ENCODE measurements around the gene RNF44. TPM values are rescaled to one million over a fixed set of nuclear protein-coding genes. Genes with fewer than 3 reads are reported as not detected.

RNF44 gene
- 12.6 and 26.1 TPM in 2 replicates for total RNA-seq

DNA sequence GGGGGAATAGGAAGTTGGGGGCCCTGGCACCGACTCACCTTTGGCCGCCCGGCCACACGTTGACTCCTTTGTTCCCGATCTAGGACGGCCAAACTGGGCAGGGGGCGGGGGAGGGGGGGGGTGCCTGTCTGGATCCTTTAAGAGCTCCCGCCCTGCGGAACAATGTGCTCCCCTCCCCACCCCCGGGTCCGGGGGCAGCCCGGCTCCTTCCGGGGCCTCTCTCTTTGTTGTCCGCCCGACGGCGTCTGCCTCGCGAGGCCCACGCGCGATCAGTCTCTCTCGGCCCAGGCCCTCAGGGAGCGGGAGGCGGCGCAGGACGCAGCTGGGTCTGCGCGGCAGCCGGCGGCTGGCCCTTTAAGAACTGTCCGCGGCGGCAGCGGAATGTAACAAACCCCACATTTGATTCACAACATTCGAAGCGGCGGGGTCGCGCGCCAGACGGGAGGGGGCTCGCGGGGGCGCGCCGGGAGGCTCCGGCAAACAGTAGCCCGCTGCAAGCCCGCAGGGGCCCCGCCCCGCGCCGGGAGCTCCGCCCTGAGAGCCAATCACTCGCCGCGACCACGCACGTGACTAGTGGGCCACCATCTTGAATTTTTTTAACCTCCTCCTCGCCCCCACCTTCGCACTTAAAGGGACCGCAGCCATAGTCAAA, at the start of gene RNF44:
Gene RNF44 (minus strand): TSS at position 501 of the 652 bp plus-strand sequence. CDS start 4,930 bp downstream, outside the sequence.
- DNase-seq (ENCODE audit: extremely low read depth, low read depth, low spot score), result peak; percentile 75

DNA sequence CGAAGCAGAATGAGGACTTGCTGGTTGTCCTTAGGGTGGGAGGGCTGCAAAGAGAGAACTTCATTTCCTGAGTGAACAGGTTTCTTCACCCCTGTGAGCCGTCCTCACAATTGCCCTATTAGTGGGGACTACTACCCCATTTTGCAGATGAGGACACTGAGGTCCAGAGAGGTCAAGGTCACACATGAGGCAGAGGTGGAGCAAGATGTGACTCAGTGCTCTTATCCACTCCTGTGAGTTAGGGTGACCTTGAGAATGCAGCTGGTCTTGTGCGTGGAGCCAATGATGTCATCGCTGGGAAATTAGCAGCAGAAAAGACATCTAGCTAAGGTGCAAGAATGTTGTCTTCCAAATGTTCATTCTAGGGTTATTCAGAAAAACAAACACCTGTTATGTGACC, 45.9 kb upstream of the RNF44 start:
- DNase-seq (ENCODE audit: extremely low read depth, low read depth, low spot score), result no peak

DNA sequence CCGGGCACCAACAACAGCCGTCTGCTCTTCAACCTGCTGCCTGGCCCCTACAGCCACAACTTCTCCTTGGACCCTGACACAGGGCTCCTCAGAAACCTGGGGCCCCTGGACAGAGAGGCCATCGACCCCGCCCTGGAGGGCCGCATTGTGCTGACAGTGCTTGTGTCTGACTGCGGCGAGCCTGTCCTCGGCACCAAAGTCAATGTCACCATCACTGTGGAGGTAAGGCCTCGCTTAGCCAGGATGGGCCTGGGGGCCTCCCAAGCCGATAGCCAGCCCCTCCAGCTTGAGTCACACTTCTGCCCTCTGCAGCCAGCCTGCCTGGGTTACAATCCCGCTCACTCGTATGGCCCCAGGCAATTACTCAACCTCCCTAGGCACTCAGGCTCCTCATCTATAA, 44.2 kb upstream of the RNF44 start:
- DNase-seq (ENCODE audit: extremely low read depth, low read depth, low spot score), result no peak

GRCh38 chr5:176579323-176579722, 42.1 kb upstream of the RNF44 start:
- no peak for DNase-seq (ENCODE audit: extremely low read depth, low read depth, low spot score)

GRCh38 chr5:176578391-176578808, 41.2 kb upstream of the RNF44 start:
- DNase-seq (ENCODE audit: extremely low read depth, low read depth, low spot score), result no peak

DNA sequence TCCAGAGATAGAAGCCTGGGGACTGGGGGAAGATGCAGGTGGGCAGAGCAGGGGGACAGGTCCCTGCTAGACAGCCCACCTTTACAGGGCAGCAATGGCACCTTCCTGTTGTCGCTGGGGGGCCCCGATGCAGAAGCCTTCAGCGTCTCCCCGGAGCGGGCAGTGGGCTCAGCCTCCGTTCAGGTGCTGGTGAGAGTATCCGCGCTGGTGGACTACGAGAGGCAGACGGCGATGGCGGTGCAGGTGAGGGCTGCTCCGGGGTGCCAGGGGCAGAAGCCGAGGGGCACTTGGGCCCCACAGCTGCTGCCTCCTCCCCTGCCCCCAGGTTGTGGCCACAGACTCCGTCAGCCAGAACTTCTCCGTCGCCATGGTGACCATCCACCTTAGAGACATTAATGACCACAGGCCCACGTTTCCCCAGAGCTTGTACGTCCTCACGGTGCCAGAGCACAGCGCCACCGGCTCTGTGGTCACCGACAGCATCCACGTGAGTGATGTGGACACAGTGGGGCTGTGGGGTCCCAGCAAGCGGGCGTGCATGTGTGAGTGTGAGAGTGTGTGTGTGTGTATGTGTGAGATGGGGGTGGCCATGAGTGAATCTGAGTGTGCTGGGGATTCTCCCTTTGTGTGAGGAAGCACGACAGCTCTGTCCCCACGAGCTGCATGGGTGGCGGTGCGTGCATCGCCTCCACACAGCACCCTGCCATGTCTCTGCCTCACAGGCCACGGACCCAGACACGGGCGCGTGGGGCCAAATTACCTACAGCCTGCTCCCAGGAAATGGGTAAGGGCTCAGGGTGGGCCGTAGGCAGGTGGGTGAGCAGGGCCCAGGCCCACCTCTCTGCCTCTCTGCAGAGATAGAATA, 40.3 kb upstream of the RNF44 start:
- no peak for DNase-seq (ENCODE audit: extremely low read depth, low read depth, low spot score)

DNA sequence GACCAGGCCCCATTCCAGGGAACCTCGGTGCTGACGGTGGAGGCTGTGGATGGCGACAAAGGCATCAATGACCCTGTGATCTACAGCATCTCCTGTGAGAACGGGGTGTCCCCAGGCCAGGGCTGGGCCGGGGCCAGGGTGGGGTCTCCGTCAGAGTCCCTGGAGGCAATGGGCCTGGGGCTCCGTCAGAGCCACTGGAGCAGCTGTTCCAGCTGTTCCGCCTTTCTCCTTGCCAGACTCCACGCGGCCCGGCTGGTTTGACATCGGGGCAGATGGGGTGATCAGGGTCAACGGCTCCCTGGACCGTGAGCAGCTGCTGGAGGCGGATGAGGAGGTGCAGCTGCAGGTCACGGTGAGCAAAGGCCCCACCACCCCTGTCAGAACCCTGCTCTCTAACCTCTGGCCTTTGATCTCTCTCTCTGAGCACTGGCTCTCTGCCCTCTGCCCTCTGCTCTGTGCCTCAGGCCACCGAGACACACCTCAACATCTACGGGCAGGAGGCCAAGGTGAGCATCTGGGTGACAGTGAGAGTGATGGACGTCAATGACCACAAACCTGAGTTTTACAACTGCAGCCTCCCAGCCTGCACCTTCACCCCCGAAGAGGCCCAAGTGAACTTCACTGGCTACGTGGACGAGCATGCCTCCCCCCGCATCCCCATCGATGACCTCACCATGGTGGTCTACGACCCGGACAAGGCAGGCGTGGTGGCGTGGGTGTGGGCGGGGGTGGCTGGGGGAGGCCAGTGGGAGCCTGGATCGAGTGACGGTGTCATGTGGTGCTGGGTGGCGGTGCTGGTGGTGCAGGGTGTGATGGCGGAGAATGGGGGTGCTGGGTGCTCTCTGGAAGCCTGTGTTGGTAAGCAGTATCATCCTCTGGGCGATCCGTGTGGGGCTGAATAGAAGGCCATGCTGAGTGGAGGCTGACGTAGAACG, 38.6 kb upstream of the RNF44 start:
- no peak for DNase-seq (ENCODE audit: extremely low read depth, low read depth, low spot score)

DNA sequence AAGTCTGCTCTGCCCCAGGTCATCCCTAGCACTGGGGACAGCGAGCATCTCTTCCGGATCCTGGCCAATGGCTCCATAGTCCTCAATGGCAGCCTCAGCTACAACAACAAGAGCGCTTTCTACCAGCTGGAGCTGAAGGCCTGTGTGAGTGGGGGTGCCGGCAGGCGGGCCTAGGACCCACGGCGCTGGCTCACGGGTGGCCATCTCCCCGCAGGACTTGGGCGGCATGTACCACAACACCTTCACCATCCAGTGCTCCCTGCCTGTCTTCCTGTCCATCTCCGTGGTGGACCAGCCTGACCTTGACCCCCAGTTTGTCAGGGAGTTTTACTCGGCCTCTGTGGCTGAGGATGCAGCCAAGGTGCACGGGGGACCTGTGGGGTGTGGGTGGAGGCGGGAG, 37.9 kb upstream of the RNF44 start:
- no peak for DNase-seq (ENCODE audit: extremely low read depth, low read depth, low spot score)

GRCh38 chr5:176574297-176574591, 37.0 kb upstream of the RNF44 start:
- DNase-seq (ENCODE audit: extremely low read depth, low read depth, low spot score), result no peak

- DNase-seq (ENCODE audit: extremely low read depth, low read depth, low spot score), result no peak
Observed at GRCh38 chr5:176573564-176574296, 36.5 kb upstream of the RNF44 start.

- no peak for DNase-seq (ENCODE audit: extremely low read depth, low read depth, low spot score)
Observed at GRCh38 chr5:176570044-176570443, 32.8 kb upstream of the RNF44 start.

GRCh38 chr5:176568657-176569056, 31.5 kb upstream of the RNF44 start:
- no peak for DNase-seq (ENCODE audit: extremely low read depth, low read depth, low spot score)

DNA sequence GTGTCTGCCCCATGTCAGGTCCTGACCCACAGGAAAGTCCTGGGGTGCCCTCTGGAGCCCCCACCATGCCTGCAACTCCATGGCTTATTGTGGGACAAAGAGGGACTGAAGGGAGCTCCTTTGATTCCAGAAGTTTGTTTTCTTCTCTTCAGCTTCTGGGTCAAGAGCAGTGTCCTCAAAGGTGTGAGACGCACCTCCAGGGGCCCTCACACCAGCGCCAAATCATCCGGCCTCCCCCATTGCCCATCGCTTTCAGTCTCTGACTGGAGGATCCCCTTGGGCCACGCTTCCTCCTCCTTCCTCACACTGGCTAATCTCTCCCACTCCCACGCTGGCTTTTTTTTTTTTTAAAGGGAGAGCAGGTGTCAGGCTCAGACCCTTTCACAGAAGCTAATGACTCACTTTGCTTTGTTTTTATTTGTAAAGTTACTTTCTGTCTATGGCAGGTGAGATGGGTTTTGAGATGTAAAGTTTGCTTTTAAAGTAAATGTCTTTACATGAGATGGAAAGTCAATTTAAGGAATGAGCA, 28.6 kb upstream of the RNF44 start:
- no peak for DNase-seq (ENCODE audit: extremely low read depth, low read depth, low spot score)

- DNase-seq (ENCODE audit: extremely low read depth, low read depth, low spot score), result no peak
Observed at GRCh38 chr5:176564002-176564401, 26.8 kb upstream of the RNF44 start.

GRCh38 chr5:176562189-176562588, 25.0 kb upstream of the RNF44 start:
- DNase-seq (ENCODE audit: extremely low read depth, low read depth, low spot score), result no peak

DNA sequence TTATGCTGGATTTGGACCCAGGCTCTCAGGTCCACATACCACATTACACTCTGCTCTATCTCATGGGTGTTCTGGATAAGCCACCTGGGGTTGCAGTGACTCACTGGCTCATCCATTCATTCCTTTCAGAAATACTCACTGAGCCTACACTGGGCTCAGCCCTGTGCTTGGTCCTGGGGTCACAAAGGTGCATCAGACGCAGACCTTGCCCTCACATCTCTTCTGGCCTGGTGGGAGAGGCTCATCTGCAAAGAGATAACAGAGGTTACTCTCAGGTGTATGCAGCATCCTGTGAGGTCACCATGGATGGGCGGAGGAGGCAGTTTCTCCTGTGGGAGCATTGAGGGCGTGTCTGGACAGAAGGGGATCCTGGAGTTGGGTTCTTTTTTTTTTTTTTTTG, 24.1 kb upstream of the RNF44 start:
- no peak for DNase-seq (ENCODE audit: extremely low read depth, low read depth, low spot score)

GRCh38 chr5:176560364-176560763, 23.2 kb upstream of the RNF44 start:
- no peak for DNase-seq (ENCODE audit: extremely low read depth, low read depth, low spot score)

DNA sequence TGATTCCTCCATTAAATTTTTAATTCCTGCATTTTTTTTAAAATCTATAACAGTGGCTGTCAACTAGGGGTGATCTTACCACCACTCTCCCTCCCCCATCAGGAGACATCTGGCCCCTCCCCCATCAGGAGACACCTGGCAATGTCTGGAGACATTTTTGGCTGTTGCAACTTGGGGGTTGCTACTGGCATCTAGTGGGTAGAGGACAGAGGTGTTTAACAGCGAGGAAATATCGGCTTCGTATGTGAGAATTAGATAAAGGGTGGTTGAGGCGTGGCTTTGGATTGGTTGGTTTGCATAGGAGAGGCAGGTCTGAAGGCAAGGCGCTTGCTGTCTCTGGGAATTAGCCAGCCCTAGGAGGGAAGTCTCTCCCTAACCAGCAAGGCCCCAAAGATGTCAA, 22.5 kb upstream of the RNF44 start:
- no peak for DNase-seq (ENCODE audit: extremely low read depth, low read depth, low spot score)

DNA sequence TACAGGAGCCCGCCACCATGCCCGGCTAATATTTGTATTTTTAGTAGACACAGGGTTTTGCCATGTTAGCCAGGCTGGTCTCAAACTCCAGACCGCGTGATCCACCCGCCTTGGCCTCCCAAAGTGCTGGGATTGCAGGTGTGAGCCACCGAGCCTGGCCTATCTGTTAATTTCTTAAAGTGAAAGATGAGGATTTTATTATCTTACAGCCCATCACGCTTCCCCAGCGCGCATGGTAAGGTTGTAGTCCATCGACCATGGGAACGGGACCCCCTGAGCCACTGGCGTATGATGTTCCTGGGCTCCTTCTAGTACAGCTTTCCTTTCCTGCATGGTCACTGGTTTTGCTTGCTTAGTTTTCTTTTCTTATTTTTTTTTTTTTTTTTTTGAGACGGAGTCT, 20.6 kb upstream of the RNF44 start:
- no peak for DNase-seq (ENCODE audit: extremely low read depth, low read depth, low spot score)

Data from glomerular endothelial cell (primary cell).